Nephron progenitor cell (in vitro differentiated cells): ENCODE data around the gene ACSL3.
"Not testable (repeated sequence)": the region's sequence is repeated elsewhere in the genome, so short reads cannot be mapped to it uniquely, and the experiment has no call there.

Experiments
- DNase-seq: peaks from one replicate; pipeline ENCODE4 v3.0.0; 2021
- H3K27ac Mint-ChIP-seq: 2 replicates; pipeline ENCODE4 v1.8.0; 2021; ENCODE audit warnings: mild to moderate bottlenecking, moderate library complexity, mixed read lengths
- H3K27me3 Mint-ChIP-seq: 2 replicates; pipeline ENCODE4 v1.8.0; 2021; ENCODE audit warnings: mild to moderate bottlenecking, low read depth, mixed read lengths; ENCODE audit not compliant: poor library complexity
- H3K36me3 Mint-ChIP-seq: 2 replicates; pipeline ENCODE4 v1.8.0; 2021; ENCODE audit warnings: low read depth, mixed read lengths
- H3K4me1 Mint-ChIP-seq: 2 replicates; pipeline ENCODE4 v1.8.0; 2021; ENCODE audit warnings: mixed read lengths
- H3K4me3 Mint-ChIP-seq: 2 replicates; pipeline ENCODE4 v1.8.0; 2021; ENCODE audit warnings: mild to moderate bottlenecking, moderate library complexity, mixed read lengths
- H3K9me3 Mint-ChIP-seq: 2 replicates; pipeline ENCODE4 v1.8.0; 2021; ENCODE audit warnings: mild to moderate bottlenecking, moderate library complexity, mixed read lengths
- CTCF ChIP-seq: fragments of 200-600 bp; sonication (generic); IDR thresholded peaks from 2 replicates; pipeline ENCODE4 v1.5.0; 2021; ENCODE audit warnings: antibody characterized with exemption

The ACSL3 gene

GRCh38 chr2:222982010-222982908, 121.4 kb downstream of the ACSL3 start:
- Mint-ChIP-seq H3K27me3 (peaks cover 10% of the 10 kb centered on the region), H3K36me3 (no peaks in the 10 kb centered on the region), H3K27ac (no peak overlapping the region), H3K9me3 (peaks cover 27% of the 10 kb centered on the region), H3K4me3 (no peak overlapping the region), H3K4me1 (peaks cover 8% of the 10 kb centered on the region)
- peak; percentile 16 for DNase-seq
- peak; percentile 35 for TF ChIP-seq CTCF

GRCh38 chr2:222982909-222983265, 122.1 kb downstream of the ACSL3 start:
- Mint-ChIP-seq H3K36me3 (no peaks in the 10 kb centered on the region), H3K4me3 (no peak overlapping the region), H3K27ac (no peak overlapping the region), H3K27me3 (peaks cover 10% of the 10 kb centered on the region), H3K9me3 (peaks cover 31% of the 10 kb centered on the region), H3K4me1 (peaks cover 8% of the 10 kb centered on the region)
- no peak for DNase-seq
- TF ChIP-seq CTCF = no peak

- Mint-ChIP-seq H3K4me3 (no peak overlapping the region), H3K36me3 (no peaks in the 10 kb centered on the region), H3K4me1 (peaks cover 8% of the 10 kb centered on the region), H3K27me3 (peaks cover 10% of the 10 kb centered on the region), H3K27ac (no peak overlapping the region), H3K9me3 (peaks cover 41% of the 10 kb centered on the region)
- DNase-seq = no peak
- TF ChIP-seq CTCF = no peak
Measured at GRCh38 chr2:222984908-222985307, 124.1 kb downstream of the ACSL3 start.

GRCh38 chr2:222989431-222989830, 128.6 kb downstream of the ACSL3 start:
- Mint-ChIP-seq H3K4me1 (no peaks in the 10 kb centered on the region), H3K27ac (no peak overlapping the region), H3K4me3 (no peak overlapping the region), H3K36me3 (no peaks in the 10 kb centered on the region), H3K9me3 (peaks cover 40% of the 10 kb centered on the region), H3K27me3 (peaks cover 4% of the 10 kb centered on the region)
- no peak for TF ChIP-seq CTCF
- no peak for DNase-seq

- H3K27ac Mint-ChIP-seq, H3K36me3 Mint-ChIP-seq, DNase-seq, H3K4me3 Mint-ChIP-seq, H3K4me1 Mint-ChIP-seq, H3K27me3 Mint-ChIP-seq: not testable (repeated sequence)
- H3K9me3 Mint-ChIP-seq = peaks cover 34% of the 10 kb centered on the region
Measured at GRCh38 chr2:222990206-222990605, 129.4 kb downstream of the ACSL3 start.

DNA sequence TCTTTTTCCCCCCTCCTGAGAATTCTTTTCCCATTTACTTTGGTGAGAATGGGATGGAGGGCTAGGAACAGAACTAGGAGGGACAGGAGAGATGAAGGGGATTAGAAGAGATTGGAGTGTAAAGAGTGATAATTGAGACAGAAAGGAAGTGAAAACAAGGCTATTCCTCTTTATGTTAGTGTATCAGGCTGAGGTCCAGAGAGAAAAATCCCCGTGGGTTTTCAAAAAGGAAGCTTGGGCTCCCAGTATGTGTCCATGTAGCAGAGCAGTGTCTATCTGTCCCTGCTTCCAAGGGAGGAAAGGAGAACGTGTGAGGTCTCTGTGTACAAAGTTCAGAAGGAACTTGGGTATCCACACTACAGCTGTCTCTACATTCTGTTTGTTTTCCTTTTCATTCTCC, 131.3 kb downstream of the ACSL3 start:
- TF ChIP-seq CTCF = no peak
- Mint-ChIP-seq H3K36me3 (no peaks in the 10 kb centered on the region), H3K9me3 (peaks cover 17% of the 10 kb centered on the region), H3K27ac (no peak overlapping the region), H3K4me3 (no peak overlapping the region), H3K4me1 (no peaks in the 10 kb centered on the region), H3K27me3 (no peaks in the 10 kb centered on the region)
- no peak for DNase-seq
